ENCODE data around the gene GLS2.
A peak's percentile ranks its signal among the peaks of the same experiment; 100 is the strongest.
"Not testable (repeated sequence)": the region's sequence is repeated elsewhere in the genome, so short reads cannot be mapped to it uniquely, and the experiment has no call there.

GLS2 gene

DNA sequence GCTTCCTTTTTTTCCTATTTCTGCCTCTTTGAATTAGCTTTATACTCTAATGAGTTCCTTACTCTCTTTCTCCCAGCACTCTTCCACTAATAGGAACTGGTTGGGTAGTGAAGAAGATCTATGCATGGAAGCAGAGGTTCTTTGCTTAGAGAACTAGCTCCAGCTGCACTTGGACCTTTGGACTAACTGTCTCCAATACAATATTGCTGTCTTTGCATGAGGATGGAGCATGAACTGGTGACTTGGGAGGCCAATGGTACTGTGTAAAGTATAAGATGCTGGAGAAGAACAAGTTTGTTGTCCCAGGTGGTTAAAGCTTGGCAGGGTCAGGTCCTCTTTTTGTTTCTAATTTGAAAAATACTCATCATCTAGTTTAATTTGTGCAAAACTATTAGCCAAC lies 2.4 kb upstream of the GLS2 start:
- no peak for DNase-seq

DNA sequence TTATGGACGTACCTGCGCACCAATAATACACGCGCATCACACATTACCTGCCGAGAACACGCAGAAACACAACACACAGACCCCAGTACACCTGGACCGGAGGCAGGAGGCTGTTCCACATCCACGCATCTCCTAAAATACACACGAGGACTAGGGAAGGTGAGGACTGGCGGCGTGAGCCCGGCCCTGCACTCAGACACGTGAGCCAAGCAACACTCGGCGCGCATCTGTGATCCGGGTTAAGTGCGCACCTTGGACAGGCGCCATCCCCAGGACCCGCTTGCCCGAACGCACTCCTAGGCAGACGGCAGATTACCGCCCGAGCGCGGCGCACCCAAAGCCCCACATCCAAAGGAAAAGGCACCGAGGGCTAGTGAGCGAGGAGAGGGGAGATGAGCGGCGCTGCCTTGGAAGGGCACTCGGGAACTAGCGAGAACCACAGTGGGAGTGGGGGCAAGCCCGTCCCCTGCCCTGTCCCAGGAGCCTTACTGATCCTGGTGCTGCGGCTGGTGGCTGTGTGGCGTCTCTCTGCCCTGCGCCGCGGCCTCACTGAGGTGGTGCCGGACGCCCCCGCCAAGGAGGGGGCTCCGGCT lies 417 bp downstream of the GLS2 start:
- DNase-seq, result peak; percentile 34 to 40

DNA sequence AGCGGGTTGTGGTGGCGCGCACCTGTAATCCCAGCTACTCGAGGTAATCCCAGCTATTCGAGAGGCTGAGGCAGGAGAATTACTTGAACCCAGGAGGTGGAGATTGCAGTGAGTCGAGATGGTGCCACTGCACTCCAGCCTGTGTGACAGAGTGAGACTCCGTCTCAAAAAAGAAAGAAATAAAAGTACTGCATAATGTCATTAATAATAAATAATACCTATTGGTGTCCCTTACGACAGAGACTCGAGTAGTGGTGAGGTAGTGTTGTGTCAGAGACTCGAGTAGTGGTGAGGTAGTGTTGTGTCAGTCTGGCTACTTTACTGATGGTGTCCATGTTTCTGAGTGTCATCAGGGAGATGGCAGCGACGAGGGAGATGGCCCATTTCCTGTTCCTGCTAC lies 1.3 kb downstream of the GLS2 start:
- no peak for DNase-seq

DNA sequence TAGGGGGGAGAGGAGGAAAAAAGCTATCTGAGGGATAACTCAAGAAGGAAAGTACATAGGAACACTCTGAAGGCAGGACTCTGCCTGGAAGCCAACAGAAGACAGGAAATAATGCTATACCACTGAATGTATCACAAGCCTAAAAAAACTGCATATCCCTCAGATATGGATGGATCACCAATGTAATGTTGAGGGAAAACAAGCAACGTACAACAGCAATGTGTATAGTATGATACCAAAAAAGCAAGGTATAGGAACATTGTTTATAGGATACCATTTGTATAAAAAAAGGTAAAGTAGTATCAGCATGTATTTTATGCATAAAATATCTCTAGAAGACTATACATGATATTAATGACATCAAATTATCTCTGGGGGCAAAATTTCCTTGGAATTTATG lies 3.4 kb downstream of the GLS2 start:
- DNase-seq, result no peak

DNA sequence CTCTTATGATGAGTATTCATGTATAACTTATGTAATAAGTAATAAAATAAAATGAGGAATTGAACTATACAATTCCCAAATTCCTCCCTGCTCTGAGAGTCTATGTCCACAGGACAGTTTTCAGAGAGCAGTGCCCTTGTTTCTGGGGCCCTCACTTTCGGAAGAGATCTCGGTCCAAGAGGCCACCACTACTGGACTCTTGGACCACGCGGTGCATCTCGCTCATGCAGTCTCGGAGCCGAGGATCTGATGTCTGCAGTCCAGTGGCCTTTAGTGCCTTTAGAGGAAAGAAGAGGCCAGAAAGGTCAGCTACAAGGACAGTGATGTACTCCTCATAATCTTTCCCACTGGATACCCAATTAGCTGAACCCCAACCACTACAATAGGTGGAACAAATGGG lies 8.3 kb downstream of the GLS2 start:
- DNase-seq, result no peak

DNA sequence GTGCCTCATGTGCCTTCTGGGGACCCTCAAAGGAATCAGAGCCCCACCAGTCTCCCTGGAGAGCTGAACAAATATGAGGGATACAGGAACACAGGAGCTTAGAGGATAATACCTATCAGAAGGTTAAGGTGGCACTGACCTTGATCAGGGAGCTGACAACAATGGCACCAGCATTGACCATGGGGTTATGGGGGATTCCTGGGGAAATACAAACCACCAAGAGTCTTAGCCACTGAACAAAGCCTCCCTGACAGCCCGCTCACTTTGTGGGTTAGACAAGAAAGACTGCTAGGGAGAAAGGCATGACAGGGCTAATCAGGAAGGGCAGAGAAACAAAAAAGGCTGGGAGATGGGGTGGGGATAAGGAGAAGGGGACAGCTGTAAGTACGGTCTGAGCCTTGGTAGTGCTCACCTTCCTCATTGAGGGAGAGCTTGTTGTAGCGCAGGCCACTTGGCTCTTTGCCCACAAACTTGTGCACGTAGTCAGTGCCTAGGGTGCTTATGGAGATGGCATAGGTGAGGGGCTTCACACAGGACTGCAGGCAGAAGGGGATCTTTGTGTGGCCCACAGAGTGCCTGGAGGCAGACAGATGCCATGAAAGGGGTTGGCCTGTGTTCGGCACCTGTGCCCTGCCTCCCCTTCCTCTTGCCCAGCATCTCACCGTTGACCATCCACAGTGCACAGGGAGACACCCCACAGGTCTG lies 10.3 kb downstream of the GLS2 start:
- no peak for DNase-seq

DNA sequence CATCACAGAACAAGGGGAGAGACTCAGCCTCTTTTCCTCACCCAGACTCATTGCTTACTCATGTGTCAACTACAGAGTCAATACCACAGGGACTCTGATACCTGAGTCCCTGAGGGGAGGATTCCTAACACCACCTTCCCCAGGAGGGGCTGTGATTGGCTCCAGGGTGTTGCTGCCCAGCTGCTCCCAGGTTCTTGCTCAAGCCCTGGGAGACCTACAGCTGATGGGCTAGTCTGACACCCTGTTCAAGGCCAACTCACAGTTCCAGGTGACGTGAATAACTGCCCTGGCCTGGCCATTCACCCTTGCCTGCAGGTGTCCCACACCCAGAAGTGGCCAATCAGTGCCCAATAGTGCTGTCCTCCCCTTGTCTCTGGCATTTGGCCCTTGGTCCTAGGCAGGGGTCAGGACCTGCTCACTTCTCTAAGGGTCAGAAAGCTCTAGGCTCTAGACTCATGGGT lies 11.0 kb downstream of the GLS2 start:
- DNase-seq, result no peak

DNA sequence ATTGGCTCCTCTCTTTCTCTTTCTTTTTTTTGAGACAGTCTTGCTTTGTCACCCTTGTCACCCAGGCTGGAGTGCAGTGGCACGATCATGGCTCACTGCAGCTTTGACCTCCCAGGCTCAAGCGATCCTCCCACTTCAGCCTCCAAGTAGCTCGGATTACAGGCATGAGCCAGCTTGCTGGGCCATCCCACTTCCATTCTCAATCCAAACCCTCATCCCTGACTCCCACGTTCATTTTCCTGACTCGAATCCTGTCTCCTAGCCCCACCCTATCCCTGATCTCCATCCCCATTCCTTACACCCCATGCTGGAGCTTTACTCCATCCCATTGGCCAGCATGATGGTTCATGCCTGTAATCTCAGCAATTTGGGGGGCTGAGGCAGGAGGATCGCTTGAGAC lies 11.8 kb downstream of the GLS2 start:
- no peak for DNase-seq

DNA sequence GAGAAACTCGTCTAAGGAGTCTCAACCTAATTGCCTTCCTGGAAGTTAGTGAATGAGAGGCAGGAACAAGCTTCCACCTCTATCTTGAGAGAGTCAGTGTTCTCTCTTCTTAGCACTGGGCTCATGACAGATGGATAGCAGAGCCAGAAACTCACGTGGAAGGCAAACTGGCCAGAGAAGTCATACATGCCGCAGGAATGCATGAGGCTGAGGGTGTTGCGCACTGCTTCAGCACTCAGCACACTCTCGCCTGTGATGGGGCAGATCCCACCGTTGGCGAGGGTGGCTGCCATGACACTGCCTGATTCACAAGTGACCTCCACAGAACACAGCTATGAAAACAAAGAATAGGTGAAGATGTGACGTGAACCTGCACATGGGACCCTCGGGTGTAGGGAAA lies 13.6 kb downstream of the GLS2 start:
- no peak for DNase-seq

DNA sequence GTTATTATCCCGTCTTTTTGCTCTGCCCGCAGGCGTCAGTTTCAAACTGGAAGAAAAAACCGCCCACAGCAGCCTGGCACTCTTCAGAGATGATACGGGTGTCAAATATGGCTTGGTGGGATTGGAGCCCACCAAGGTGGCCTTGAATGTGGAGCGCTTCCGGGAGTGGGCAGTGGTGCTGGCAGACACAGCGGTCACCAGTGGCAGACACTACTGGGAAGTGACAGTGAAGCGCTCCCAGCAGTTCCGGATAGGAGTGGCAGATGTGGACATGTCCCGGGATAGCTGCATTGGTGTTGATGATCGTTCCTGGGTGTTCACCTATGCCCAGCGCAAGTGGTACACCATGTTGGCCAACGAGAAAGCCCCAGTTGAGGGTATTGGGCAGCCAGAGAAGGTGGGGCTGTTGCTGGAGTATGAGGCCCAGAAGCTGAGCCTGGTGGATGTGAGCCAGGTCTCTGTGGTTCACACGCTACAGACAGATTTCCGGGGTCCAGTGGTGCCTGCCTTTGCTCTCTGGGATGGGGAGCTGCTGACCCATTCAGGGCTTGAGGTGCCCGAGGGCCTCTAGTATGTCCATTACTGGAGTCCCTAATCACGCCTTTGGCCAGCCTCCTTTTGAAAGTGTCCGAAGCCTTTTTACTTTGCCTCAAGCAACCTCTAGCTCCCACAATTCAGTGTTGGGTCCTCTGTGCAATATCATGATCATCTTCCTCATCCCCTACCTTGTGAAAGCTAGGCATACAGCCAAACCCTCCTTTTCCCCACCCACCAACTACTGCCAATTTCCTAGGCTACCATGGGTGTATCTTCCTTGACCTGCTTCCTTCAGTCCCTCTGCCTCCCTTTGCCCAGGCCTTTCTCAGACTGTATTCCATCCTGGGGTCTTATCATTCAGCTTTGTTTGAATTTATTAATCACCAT lies 18.7 kb downstream of the GLS2 start:
- peak; percentile 14 to 27 for DNase-seq

DNA sequence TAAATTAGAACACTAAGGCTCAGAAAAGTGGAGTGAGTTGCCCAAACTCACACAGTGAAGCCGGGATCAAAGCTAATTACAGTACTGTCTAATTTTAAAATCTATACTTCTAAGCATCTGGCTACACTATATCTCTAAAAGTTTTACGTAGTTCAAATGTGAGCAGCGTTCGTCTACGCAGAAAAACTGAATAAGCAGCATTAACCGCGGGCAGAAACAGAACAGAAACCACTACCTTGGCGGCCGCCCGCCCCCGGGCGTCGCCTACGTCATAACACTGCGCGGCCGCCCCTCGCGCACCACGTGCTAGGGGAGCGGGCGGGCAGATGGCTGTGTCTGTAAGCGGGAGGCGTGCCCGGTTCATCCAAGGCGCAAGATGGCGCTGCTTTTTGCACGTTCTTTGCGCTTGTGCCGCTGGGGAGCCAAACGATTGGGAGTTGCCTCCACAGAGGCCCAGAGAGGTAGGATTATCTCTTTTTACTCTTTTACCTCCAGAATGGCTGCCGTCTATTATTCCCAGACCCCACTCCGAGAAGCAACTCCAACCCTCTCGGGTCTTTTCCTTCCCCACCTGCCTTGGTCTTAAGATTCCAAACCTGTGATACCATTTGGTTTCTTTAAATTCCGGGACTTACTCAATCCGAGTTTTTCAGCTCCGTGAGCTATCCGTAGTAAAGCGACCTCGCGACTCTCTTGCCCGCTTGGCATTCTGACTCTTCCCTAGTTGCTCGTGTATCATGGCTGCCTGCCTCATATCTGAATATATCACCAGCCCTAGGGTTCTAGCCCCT lies 19.6 kb downstream of the GLS2 start, which contains the start of gene SPRYD4:
TSS of gene SPRYD4 (plus strand) at position 363 of the 791 bp plus-strand sequence. CDS start at position 377, 14 bp downstream.
- DNase-seq, result peak; percentile 93 to 94

DNA sequence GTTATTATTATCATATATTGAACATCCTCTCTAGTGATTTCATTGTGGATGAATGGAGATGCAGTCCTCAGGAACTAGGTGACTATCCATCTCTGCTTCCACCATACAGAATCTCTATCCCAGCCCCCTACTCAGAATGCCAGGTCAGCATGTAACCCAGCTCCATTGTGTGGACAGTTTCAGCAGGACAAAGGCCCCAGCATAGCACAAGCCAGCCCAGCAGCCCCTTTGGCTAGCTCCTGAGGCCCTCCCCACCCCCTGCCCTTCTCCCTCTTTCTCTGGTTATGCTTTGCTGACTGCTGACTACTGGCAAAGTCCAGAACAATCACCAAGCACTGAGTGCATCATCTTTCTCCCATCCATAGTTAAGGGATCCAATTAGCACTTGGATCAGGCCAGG lies 25.4 kb downstream of the GLS2 start:
- no peak for DNase-seq

DNA sequence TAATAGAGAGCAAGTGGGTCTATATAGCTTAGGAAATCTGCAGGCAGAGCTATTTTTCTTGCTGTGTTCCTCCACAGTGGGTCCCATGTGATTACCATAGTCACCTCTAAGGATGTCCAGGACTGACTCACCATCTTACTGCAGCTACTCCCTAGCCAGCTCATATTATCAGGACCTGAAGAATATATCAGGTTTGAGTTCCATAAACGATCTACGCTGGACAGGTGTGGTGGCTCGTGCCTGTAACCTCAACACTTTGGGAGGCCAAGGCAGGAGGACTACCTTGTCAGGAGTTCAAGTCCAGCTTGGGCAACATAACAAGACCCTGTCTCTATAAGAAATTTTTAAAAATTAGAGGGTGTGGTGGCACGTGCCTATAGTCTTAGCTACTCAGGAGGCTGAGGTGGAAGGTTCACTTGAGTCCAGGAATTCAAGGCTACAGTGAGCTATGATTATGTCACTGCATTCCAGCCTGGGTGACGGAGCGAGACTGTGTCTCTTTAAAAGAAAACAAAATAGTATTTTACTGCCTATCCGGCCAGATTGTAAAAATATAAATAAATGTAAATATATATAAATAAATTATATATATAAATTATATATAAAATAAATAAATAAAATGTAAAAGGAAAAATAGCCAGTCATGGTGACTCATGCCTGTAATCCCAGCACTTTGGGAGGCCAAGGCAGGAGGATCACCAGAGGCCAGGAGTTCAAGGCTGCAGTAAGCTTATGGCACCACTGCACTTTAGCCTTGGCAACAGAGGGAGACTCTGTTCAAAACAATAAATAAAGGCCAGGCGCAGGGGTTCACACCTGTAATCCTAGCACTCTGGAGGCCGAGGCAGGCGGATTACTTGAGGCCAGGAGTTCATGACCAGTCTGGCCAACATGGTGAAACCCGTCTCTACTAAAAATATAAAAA lies 26.5 kb downstream of the GLS2 start:
- DNase-seq, result no peak

DNA sequence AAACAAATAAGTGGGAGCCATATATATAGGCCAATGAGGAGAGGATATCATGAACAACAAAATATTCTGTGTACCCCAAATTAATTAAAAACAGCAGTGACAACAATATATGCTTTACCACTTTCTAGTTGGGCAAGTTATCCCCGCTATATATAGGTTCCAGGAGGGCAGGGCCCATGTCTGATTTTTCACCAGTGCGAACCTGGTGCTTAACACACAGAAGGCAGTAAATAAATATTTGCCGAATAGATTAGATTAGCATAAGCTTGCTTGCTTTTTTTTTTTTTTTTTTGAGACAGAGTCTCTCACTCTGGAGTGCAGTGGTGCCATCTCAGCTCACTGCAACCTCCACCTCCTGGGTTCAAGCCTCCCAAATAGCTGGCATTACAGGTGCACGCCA lies 30.1 kb downstream of the GLS2 start:
- DNase-seq, result no peak

DNA sequence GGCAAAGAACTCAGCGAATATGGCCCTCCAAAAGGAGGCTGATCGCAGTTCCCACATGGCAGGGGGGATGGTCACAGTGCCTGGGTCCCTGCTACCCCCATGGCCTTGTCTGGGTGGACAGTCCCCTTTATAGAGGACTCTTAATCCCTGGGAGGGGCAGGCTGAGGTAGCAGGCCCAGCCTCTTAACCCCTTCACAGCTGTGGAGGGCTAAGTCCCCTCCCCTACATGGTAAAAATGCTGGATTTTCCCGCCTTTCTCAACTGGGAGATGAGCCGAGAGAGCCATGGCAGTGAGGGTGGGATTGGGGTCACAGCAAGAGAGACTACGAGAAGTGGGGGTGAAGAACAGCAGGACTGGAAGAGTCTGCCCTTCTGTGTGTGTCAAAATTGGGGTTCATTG lies 33.4 kb downstream of the GLS2 start, which contains the start of gene MIP:
TSS of gene MIP (minus strand) at position 101 of the 400 bp plus-strand sequence. CDS start at position 57, 44 bp downstream.
- no peak for DNase-seq

DNA sequence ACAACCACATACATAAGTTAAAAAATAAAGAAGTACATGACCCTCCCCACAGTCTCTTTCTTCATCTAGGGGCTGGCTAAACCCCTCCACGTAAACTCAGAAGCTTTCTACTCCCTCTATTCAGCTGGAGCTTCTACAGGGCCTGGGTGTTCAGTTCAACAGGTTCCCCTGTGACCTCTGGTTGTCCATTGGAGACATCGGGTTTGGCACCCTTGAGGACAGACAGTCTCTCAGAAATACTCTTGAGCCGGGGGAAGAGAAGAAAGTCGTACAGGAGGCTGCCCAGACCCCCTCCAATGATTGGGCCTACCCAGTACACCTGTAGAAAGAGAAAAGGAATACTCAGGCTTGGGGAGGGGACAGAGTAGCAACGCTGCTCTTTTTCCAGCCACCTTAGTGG lies 36.8 kb downstream of the GLS2 start:
- DNase-seq, result no peak

DNA sequence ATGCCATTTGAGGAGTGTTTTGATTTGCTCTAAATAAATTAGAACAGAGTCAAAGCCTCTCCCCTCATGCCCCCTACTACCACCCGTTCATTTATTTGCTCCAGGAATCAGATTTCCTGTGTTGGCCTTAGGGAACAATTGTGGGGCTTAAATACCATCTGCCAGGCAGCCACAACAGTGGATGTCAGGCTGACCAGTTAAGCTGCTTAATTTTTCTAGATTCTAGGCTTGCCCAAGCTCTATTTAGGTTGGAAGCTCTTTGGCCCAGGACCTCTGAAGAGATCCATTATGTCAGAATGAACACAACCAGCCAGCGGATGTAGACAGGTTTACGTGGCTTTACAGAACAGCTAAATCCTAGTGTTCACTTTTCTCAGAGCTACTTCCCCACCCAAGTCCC lies 37.7 kb downstream of the GLS2 start:
- no peak for DNase-seq

DNA sequence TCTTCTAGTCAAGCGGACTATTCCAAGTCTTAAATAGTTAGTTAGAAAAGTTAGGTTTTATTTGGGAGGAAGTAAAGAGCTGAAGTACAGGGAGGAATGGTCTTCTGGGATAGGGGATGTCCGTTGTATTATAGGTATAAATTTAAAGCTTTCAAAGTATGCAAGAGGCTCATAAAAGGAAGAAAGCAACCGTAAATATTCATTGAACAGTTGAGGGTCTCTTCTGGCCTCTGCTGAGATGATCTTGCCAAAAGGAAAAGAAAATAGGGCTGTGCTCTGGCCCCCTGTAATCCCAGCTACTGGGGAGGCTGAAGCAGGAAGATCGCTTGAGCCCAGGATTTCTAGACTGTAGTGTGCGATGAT lies 38.4 kb downstream of the GLS2 start:
- DNase-seq, result no peak

DNA sequence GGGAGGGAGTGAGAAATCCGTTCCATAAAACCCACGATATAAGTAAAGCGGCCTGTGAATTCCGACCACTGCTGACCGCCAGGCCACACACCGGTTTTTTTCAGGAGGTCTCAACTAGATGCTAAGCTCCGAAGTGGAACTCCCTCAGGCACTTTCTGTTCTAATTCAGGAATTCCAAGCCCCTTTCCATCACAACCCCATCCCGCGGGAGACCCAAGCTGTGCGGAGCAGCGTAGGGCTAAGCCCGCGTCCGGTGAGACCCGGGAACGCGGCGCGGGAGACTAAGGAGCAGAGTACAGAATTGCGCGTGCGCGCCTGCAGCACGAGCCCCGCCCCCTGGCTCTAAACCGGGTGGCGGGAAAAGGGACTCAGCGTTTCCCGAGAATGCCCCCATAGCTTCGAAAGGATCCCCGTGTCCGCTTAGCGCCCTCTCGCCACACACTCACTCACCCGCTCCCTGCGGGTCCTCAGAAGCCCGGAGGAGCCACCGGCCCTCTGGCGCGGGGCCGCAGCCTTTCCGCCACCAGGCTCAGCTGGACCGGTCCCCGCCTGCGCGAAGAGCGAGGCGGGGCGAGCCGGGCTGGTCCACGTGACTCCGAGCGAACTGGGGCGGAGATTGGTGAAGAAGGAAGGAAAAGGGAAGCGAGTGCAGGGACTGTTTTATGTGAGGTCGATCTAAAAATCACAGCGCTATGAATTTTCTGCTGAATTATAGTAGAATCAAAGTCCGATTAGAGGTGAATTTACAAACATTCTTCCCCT lies 38.9 kb downstream of the GLS2 start, which contains the start of gene TIMELESS:
TSS of gene TIMELESS (minus strand) at position 567 of the 762 bp plus-strand sequence. CDS start 15,256 bp downstream, outside the sequence.
- DNase-seq, result peak; percentile 87 to 89

DNA sequence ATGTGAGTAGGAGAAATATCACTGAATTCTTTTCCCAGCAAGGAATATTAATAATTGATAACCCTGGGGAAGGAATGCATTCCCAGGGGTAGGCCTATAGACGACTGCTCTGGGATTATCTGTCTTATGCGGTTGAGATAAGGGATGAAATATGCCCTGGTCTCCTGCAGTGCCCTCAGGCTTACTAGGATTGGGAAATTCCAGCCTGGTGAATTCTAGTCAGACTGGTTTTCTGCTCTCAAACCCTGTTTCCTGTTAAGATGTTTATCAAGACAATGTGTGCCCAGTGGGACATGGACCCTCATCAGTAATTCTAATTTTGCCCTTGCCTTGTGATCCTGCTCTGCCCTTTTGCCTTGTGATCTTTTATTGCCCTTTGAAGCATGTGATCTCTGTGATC lies 44.8 kb downstream of the GLS2 start:
- DNase-seq, result not testable (repeated sequence)

All from stimulated activated CD4-positive, alpha-beta T cell treated with anti-CD3 and anti-CD28 coated beads, Interleukin-2, amount 100 ng/mL, for 24 hours (primary cell).